Neural cell (in vitro differentiated cells): ENCODE measurements around the gene RALA. TPM values are rescaled to one million over a fixed set of nuclear protein-coding genes. Genes with fewer than 3 reads are reported as not detected.

Experiments
- H2AFZ ChIP-seq: fragments of 200-600, 300-800 bp; sonication (generic), shearing (Covaris generic); 2 replicates; pipeline ENCODE4 v1.6.0; 2014; ENCODE audit warnings: low read depth, mild to moderate bottlenecking, antibody characterized with exemption, low read length, moderate library complexity
- H3F3A ChIP-seq: fragments of 200-600 bp; shearing (Covaris generic); 2 replicates; pipeline ENCODE4 v1.6.1; 2016; ENCODE audit warnings: mild to moderate bottlenecking, moderate library complexity, mixed read lengths, antibody characterized with exemption, low read length; ENCODE audit not compliant: insufficient read depth, poor library complexity, severe bottlenecking
- H3K27ac ChIP-seq: fragments of 200-600, 300-800 bp; sonication (generic), shearing (Covaris generic); 2 replicates; pipeline ENCODE4 v1.5.1; 2014; ENCODE audit warnings: mild to moderate bottlenecking, low read length, moderate library complexity
- H3K27me3 ChIP-seq: fragments of 300-800, 200-600 bp; sonication (generic), shearing (Covaris generic); 2 replicates; pipeline ENCODE4 v1.6.0; 2014; ENCODE audit warnings: mild to moderate bottlenecking, low read depth, low read length, moderate library complexity; ENCODE audit not compliant: insufficient read depth
- H3K36me3 ChIP-seq: fragments of 300-800, 200-600 bp; sonication (generic), shearing (Covaris generic); 2 replicates; pipeline ENCODE4 v1.5.1; 2014; ENCODE audit warnings: mild to moderate bottlenecking, antibody characterized with exemption, low read length, moderate library complexity; ENCODE audit not compliant: insufficient read depth
- H3K4me2 ChIP-seq: fragments of 300-800, 200-600 bp; sonication (generic), shearing (Covaris generic); 2 replicates; pipeline ENCODE4 v1.6.0; 2014; ENCODE audit warnings: mild to moderate bottlenecking, low read length
- H3K4me3 ChIP-seq: fragments of 300-800, 200-600 bp; sonication (generic), shearing (Covaris generic); 2 replicates; pipeline ENCODE4 v1.5.1; 2014; ENCODE audit warnings: mild to moderate bottlenecking, low read length, moderate library complexity
- H3K79me2 ChIP-seq: fragments of 200-600 bp; shearing (Covaris generic); replicated peaks from 2 replicates; pipeline ENCODE4 v1.6.0; 2014; ENCODE audit warnings: mild to moderate bottlenecking, low read length, moderate library complexity; ENCODE audit not compliant: insufficient read depth
- H3K9ac ChIP-seq: fragments of 300-800, 200-600 bp; sonication (generic), shearing (Covaris generic); 2 replicates; pipeline ENCODE4 v1.6.1; 2016; ENCODE audit warnings: mild to moderate bottlenecking, low read length, mixed read lengths
- H3K9me2 ChIP-seq: fragments of 200-600 bp; shearing (Covaris generic); 2 replicates; pipeline ENCODE4 v1.6.1; 2016; ENCODE audit warnings: mild to moderate bottlenecking, low read length, mixed read lengths; ENCODE audit not compliant: insufficient read depth
- H3K9me3 ChIP-seq: fragments of 200-600, 300-800 bp; sonication (generic), shearing (Covaris generic); 2 replicates; pipeline ENCODE4 v1.6.1; 2016; ENCODE audit warnings: mild to moderate bottlenecking, mixed run types, low read length, moderate library complexity, mixed read lengths
- H4K20me1 ChIP-seq: fragments of 200-600 bp; shearing (Covaris generic); 2 replicates; pipeline ENCODE4 v1.6.1; 2016; ENCODE audit warnings: mild to moderate bottlenecking, mixed run types; ENCODE audit not compliant: insufficient read depth
- EP300 ChIP-seq: fragments of 450-650 bp; conservative IDR thresholded peaks from 2 replicates; pipeline ENCODE4 v1.6.1; 2014; ENCODE audit warnings: antibody characterized with exemption, mild to moderate bottlenecking, moderate library complexity; ENCODE audit not compliant: poor library complexity, severe bottlenecking
- EZH2 ChIP-seq: fragments of 200-600, 300-800 bp; shearing (Covaris generic), sonication (generic); IDR thresholded peaks from 2 replicates; pipeline ENCODE4 v1.6.1; 2014; ENCODE audit warnings: antibody characterized with exemption, low read length, borderline replicate concordance, mild to moderate bottlenecking; ENCODE audit not compliant: insufficient read depth, poor library complexity, severe bottlenecking
- MXI1 ChIP-seq: fragments of 450-650 bp; conservative IDR thresholded peaks from 2 replicates; pipeline ENCODE4 v1.6.1; 2014; ENCODE audit warnings: antibody characterized with exemption, mild to moderate bottlenecking; ENCODE audit not compliant: poor library complexity, severe bottlenecking
- POLR2AphosphoS5 ChIP-seq: IDR thresholded peaks from 2 replicates; pipeline ENCODE4 v1.6.1; 2012
- RAD21 ChIP-seq: fragments of 450-650 bp; conservative IDR thresholded peaks from 2 replicates; pipeline ENCODE4 v1.6.1; 2014; ENCODE audit warnings: antibody characterized with exemption, mild to moderate bottlenecking, moderate library complexity
- SMC3 ChIP-seq: fragments of 450-650 bp; conservative IDR thresholded peaks from 2 replicates; pipeline ENCODE4 v1.6.1; 2014; ENCODE audit warnings: antibody characterized with exemption, mild to moderate bottlenecking, moderate library complexity; ENCODE audit not compliant: poor library complexity
- TAF1 ChIP-seq: IDR thresholded peaks from 2 replicates; pipeline ENCODE4 v1.6.1; 2012; ENCODE audit warnings: low read depth
- polyA plus RNA-seq: library from polyadenylated mRNA; depleted of rRNA; stranded (reverse); fragments of >200 nt; gene quantifications from 2 replicates; pipeline ENCODE4 v1.2.3, GENCODE V29; 2014
- TF ChIP-seq, protein P1 (sequence below): fragments of 450-650 bp; IDR thresholded peaks from 2 replicates; pipeline ENCODE4 v1.5.1; 2014; ENCODE audit warnings: antibody characterized with exemption, mild to moderate bottlenecking, moderate library complexity; ENCODE audit not compliant: poor library complexity, severe bottlenecking
- TF ChIP-seq, protein P2 (sequence below): IDR thresholded peaks from 2 replicates; pipeline ENCODE4 v1.6.1; 2012; ENCODE audit warnings: borderline replicate concordance

Gene RALA
- polyA plus RNA-seq, 1 donor from 2014 or later: 36.2 TPM

DNA sequence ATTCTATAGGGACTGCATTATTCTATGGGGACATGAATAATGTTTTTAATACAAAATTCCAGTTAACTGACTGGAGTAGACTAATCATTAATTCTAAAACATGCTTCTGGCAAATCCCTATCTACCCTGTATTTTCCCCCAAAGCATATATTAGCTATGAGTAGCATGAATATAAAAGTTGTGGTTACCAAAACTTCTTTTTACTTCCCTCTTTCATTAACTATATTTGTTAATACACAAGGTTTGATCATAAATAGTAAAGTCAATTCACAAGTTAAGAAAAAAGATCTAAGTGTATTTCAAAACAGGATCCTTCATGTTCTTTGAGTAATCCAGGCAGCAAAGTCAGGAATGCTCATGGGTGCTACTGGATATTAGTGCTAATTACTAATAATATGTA lies 2.9 kb upstream of the RALA start:
- no peak overlapping the region for H3K4me3 ChIP-seq
- H3K27ac ChIP-seq: no peak overlapping the region
- no peak for TF ChIP-seq EP300
- no peak for TF ChIP-seq POLR2AphosphoS5
- TF ChIP-seq, protein P1, sequence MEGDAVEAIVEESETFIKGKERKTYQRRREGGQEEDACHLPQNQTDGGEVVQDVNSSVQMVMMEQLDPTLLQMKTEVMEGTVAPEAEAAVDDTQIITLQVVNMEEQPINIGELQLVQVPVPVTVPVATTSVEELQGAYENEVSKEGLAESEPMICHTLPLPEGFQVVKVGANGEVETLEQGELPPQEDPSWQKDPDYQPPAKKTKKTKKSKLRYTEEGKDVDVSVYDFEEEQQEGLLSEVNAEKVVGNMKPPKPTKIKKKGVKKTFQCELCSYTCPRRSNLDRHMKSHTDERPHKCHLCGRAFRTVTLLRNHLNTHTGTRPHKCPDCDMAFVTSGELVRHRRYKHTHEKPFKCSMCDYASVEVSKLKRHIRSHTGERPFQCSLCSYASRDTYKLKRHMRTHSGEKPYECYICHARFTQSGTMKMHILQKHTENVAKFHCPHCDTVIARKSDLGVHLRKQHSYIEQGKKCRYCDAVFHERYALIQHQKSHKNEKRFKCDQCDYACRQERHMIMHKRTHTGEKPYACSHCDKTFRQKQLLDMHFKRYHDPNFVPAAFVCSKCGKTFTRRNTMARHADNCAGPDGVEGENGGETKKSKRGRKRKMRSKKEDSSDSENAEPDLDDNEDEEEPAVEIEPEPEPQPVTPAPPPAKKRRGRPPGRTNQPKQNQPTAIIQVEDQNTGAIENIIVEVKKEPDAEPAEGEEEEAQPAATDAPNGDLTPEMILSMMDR: no peak
- TF ChIP-seq TAF1: no peak
- TF ChIP-seq RAD21: no peak
- TF ChIP-seq, protein P2, sequence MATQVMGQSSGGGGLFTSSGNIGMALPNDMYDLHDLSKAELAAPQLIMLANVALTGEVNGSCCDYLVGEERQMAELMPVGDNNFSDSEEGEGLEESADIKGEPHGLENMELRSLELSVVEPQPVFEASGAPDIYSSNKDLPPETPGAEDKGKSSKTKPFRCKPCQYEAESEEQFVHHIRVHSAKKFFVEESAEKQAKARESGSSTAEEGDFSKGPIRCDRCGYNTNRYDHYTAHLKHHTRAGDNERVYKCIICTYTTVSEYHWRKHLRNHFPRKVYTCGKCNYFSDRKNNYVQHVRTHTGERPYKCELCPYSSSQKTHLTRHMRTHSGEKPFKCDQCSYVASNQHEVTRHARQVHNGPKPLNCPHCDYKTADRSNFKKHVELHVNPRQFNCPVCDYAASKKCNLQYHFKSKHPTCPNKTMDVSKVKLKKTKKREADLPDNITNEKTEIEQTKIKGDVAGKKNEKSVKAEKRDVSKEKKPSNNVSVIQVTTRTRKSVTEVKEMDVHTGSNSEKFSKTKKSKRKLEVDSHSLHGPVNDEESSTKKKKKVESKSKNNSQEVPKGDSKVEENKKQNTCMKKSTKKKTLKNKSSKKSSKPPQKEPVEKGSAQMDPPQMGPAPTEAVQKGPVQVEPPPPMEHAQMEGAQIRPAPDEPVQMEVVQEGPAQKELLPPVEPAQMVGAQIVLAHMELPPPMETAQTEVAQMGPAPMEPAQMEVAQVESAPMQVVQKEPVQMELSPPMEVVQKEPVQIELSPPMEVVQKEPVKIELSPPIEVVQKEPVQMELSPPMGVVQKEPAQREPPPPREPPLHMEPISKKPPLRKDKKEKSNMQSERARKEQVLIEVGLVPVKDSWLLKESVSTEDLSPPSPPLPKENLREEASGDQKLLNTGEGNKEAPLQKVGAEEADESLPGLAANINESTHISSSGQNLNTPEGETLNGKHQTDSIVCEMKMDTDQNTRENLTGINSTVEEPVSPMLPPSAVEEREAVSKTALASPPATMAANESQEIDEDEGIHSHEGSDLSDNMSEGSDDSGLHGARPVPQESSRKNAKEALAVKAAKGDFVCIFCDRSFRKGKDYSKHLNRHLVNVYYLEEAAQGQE: no peak
- TF ChIP-seq EZH2: no peak
- TF ChIP-seq SMC3: no peak
- no peak for TF ChIP-seq MXI1
- H3K4me2 ChIP-seq: no peak overlapping the region
- peaks cover 25% of the 10 kb centered on the region for H3K79me2 ChIP-seq
- H2AFZ ChIP-seq: no peak overlapping the region
- no peaks in the 10 kb centered on the region for H3K27me3 ChIP-seq
- no peaks in the 10 kb centered on the region for H3K9me2 ChIP-seq
- H3K9ac ChIP-seq: no peak overlapping the region
- no peaks in the 10 kb centered on the region for H4K20me1 ChIP-seq
- no peaks in the 10 kb centered on the region for H3F3A ChIP-seq
- H3K36me3 ChIP-seq: no peaks in the 10 kb centered on the region
- H3K9me3 ChIP-seq: no peaks in the 10 kb centered on the region

DNA sequence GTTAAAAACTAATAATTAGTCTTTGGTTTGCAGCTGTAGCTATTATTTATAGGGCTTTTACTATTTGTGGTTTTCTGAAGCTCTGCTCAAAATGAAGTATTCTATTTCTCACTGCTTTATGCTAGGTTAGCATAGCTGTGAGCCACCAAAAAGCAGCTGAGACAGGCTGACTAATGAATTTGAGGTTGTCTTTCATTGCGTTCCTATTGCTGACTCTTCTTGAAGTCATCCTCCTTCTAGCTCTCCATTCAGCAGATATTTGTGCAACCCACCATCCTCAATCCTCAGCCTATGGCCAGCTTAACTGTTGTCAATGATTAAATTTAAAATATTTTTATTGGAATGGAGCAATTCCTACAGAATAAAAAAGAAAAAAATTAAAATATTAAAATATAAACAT lies 2.1 kb upstream of the RALA start:
- H2AFZ ChIP-seq: no peak overlapping the region
- H3K36me3 ChIP-seq: no peaks in the 10 kb centered on the region
- TF ChIP-seq, protein P2: no peak
- TF ChIP-seq TAF1 (no peak), EP300 (no peak), MXI1 (no peak), RAD21 (no peak), POLR2AphosphoS5 (no peak)
- TF ChIP-seq, protein P1: no peak
- peaks cover 33% of the 10 kb centered on the region for H3K79me2 ChIP-seq
- H3K27ac ChIP-seq: no peak overlapping the region
- H3K27me3 ChIP-seq: no peaks in the 10 kb centered on the region
- H4K20me1 ChIP-seq: no peaks in the 10 kb centered on the region
- no peak overlapping the region for H3K4me2 ChIP-seq
- H3K9me2 ChIP-seq: no peaks in the 10 kb centered on the region
- no peaks in the 10 kb centered on the region for H3K9me3 ChIP-seq
- H3K4me3 ChIP-seq: no peak overlapping the region
- H3F3A ChIP-seq: no peaks in the 10 kb centered on the region
- no peak overlapping the region for H3K9ac ChIP-seq
